HUES6 (cell line): ENCODE results near the gene KAT2B.

Experiments used
- H3K27ac ChIP-seq: 2 replicates; pipeline ENCODE4 v1.7.0; 2013; ENCODE audit warnings: low read depth, mild to moderate bottlenecking, low read length, inconsistent platforms
- H3K27me3 ChIP-seq: 2 replicates; pipeline ENCODE4 v1.6.1; 2013; ENCODE audit warnings: low read length; ENCODE audit not compliant: control insufficient read depth, insufficient read depth
- H3K36me3 ChIP-seq: 2 replicates; pipeline ENCODE4 v1.6.1; 2013; ENCODE audit warnings: low read length; ENCODE audit not compliant: control insufficient read depth, insufficient read depth
- H3K4me1 ChIP-seq: 2 replicates; pipeline ENCODE4 v1.6.1; 2013; ENCODE audit warnings: low read length; ENCODE audit not compliant: control insufficient read depth, insufficient read depth
- H3K4me3 ChIP-seq: 2 replicates; pipeline ENCODE4 v1.5.1; 2013; ENCODE audit warnings: low read depth, low read length
- H3K9ac ChIP-seq: one replicate; pipeline ENCODE4 v1.6.1; 2013; ENCODE audit warnings: mild to moderate bottlenecking, low read length
- H3K9me3 ChIP-seq: 2 replicates; pipeline ENCODE4 v1.6.1; 2013; ENCODE audit warnings: low read depth, low read length; ENCODE audit not compliant: control insufficient read depth, insufficient read depth

The KAT2B gene

GRCh38 chr3:20055020-20055775, 15.0 kb downstream of the KAT2B start:
- no peaks in the 10 kb centered on the region for H3K27me3 ChIP-seq
- no peak overlapping the region for H3K4me3 ChIP-seq
- no peak overlapping the region for H3K27ac ChIP-seq
- H3K9me3 ChIP-seq = no peaks in the 10 kb centered on the region
- H3K4me1 ChIP-seq = peaks cover 5% of the 10 kb centered on the region
- no peaks in the 10 kb centered on the region for H3K36me3 ChIP-seq
- H3K9ac ChIP-seq = no peak overlapping the region

- Histone ChIP-seq H3K4me3 (no peak overlapping the region), H3K36me3 (no peaks in the 10 kb centered on the region), H3K27ac (no peak overlapping the region), H3K4me1 (peaks cover 5% of the 10 kb centered on the region), H3K27me3 (no peaks in the 10 kb centered on the region), H3K9ac (no peak overlapping the region), H3K9me3 (no peaks in the 10 kb centered on the region)
These were observed 15.6 kb downstream of the KAT2B start for GRCh38 chr3:20055842-20056241.

GRCh38 chr3:20056725-20057611, 16.7 kb downstream of the KAT2B start:
- Histone ChIP-seq H3K9me3 (no peaks in the 10 kb centered on the region), H3K36me3 (no peaks in the 10 kb centered on the region), H3K4me3 (no peak overlapping the region), H3K27me3 (no peaks in the 10 kb centered on the region), H3K4me1 (peaks cover 5% of the 10 kb centered on the region), H3K27ac (no peak overlapping the region), H3K9ac (no peak overlapping the region)

- H3K27me3 ChIP-seq = no peaks in the 10 kb centered on the region
- H3K27ac ChIP-seq = no peak overlapping the region
- H3K36me3 ChIP-seq = no peaks in the 10 kb centered on the region
- no peak overlapping the region for H3K9ac ChIP-seq
- H3K4me1 ChIP-seq = peaks cover 5% of the 10 kb centered on the region
- no peaks in the 10 kb centered on the region for H3K9me3 ChIP-seq
- H3K4me3 ChIP-seq = no peak overlapping the region
These were observed 17.4 kb downstream of the KAT2B start for GRCh38 chr3:20057612-20058180.

GRCh38 chr3:20059929-20060328, 19.7 kb downstream of the KAT2B start:
- Histone ChIP-seq H3K9ac (no peak overlapping the region), H3K27ac (no peak overlapping the region), H3K27me3 (no peaks in the 10 kb centered on the region), H3K4me3 (no peak overlapping the region), H3K36me3 (no peaks in the 10 kb centered on the region), H3K4me1 (peaks cover 5% of the 10 kb centered on the region), H3K9me3 (no peaks in the 10 kb centered on the region)

- H3K9ac ChIP-seq = no peak overlapping the region
- H3K27me3 ChIP-seq = no peaks in the 10 kb centered on the region
- no peaks in the 10 kb centered on the region for H3K4me1 ChIP-seq
- H3K9me3 ChIP-seq = no peaks in the 10 kb centered on the region
- H3K36me3 ChIP-seq = no peaks in the 10 kb centered on the region
- H3K4me3 ChIP-seq = no peak overlapping the region
- H3K27ac ChIP-seq = no peak overlapping the region
These were observed 20.9 kb downstream of the KAT2B start for GRCh38 chr3:20060974-20061685.

- H3K27ac ChIP-seq = no peak overlapping the region
- H3K27me3 ChIP-seq = no peaks in the 10 kb centered on the region
- no peak overlapping the region for H3K4me3 ChIP-seq
- no peaks in the 10 kb centered on the region for H3K9me3 ChIP-seq
- H3K4me1 ChIP-seq = no peaks in the 10 kb centered on the region
- H3K9ac ChIP-seq = no peak overlapping the region
- no peaks in the 10 kb centered on the region for H3K36me3 ChIP-seq
These were observed 22.8 kb downstream of the KAT2B start for GRCh38 chr3:20062996-20063395.

GRCh38 chr3:20064387-20064786, 24.1 kb downstream of the KAT2B start:
- H3K36me3 ChIP-seq = no peaks in the 10 kb centered on the region
- peaks cover 6% of the 10 kb centered on the region; the same call in 1 of the 2 replicates for H3K27me3 ChIP-seq
- no peak overlapping the region for H3K27ac ChIP-seq
- H3K9me3 ChIP-seq = no peaks in the 10 kb centered on the region
- no peaks in the 10 kb centered on the region for H3K4me1 ChIP-seq
- no peak overlapping the region for H3K4me3 ChIP-seq
- H3K9ac ChIP-seq = no peak overlapping the region

GRCh38 chr3:20064796-20065564, 24.7 kb downstream of the KAT2B start:
- H3K9ac ChIP-seq = no peak overlapping the region
- H3K9me3 ChIP-seq = no peaks in the 10 kb centered on the region
- H3K27me3 ChIP-seq = peaks cover 6% of the 10 kb centered on the region; the same call in 1 of the 2 replicates
- no peaks in the 10 kb centered on the region for H3K4me1 ChIP-seq
- H3K4me3 ChIP-seq = no peak overlapping the region
- no peaks in the 10 kb centered on the region for H3K36me3 ChIP-seq
- no peak overlapping the region for H3K27ac ChIP-seq

GRCh38 chr3:20066079-20066478, 25.8 kb downstream of the KAT2B start:
- no peak overlapping the region for H3K27ac ChIP-seq
- H3K4me3 ChIP-seq = no peak overlapping the region
- no peaks in the 10 kb centered on the region for H3K9me3 ChIP-seq
- H3K9ac ChIP-seq = no peak overlapping the region
- H3K4me1 ChIP-seq = no peaks in the 10 kb centered on the region
- no peaks in the 10 kb centered on the region for H3K36me3 ChIP-seq
- peaks cover 6% of the 10 kb centered on the region; the same call in 1 of the 2 replicates for H3K27me3 ChIP-seq
